ENCODE measurements around the gene CACNA1C.

The CACNA1C gene

GRCh38 chr12:2401040-2401439 lies 348.3 kb downstream of the CACNA1C start:
- Histone ChIP-seq H3K4me1 (ENCODE audit: control insufficient read depth, insufficient read depth, low read length) (peaks cover 36% of the 10 kb centered on the region), H3K9ac (ENCODE audit: low read length in 2 of 2) (no peak overlapping the region), H3K36me3 (ENCODE audit: control insufficient read depth in 2 of 2, insufficient read depth in 2 of 2, low read length in 2 of 2) (no peaks in the 10 kb centered on the region), H3K9me3 (ENCODE audit: control insufficient read depth in 2 of 2, low read length in 2 of 2) (peaks cover 0 to 4% of the 10 kb centered on the region in 2 donors), H3K27ac (ENCODE audit: low read length) (peak overlapping the region; percentile 46), H3K27me3 (ENCODE audit: control insufficient read depth in 1 of 2, insufficient read depth in 2 of 2, low read length in 2 of 2) (no peaks in the 10 kb centered on the region), H3K4me3 (ENCODE audit: low read length in 2 of 2) (no peak overlapping the region)

- H3K4me3 ChIP-seq (ENCODE audit: low read length in 2 of 2) = no peak overlapping the region
- H3K9ac ChIP-seq (ENCODE audit: low read length in 2 of 2) = no peak overlapping the region
- H3K27me3 ChIP-seq (ENCODE audit: control insufficient read depth in 1 of 2, insufficient read depth in 2 of 2, low read length in 2 of 2) = no peaks in the 10 kb centered on the region
- H3K36me3 ChIP-seq (ENCODE audit: control insufficient read depth in 2 of 2, insufficient read depth in 2 of 2, low read length in 2 of 2) = no peaks in the 10 kb centered on the region
- no peak overlapping the region for H3K27ac ChIP-seq (ENCODE audit: low read length)
- H3K4me1 ChIP-seq (ENCODE audit: control insufficient read depth, insufficient read depth, low read length) = peaks cover 26% of the 10 kb centered on the region
- H3K9me3 ChIP-seq (ENCODE audit: control insufficient read depth in 2 of 2, low read length in 2 of 2) = peaks cover 0 to 4% of the 10 kb centered on the region in 2 donors
These were observed 349.3 kb downstream of the CACNA1C start for GRCh38 chr12:2402073-2402579.

- Histone ChIP-seq H3K27ac (ENCODE audit: low read length) (no peak overlapping the region), H3K9me3 (ENCODE audit: control insufficient read depth in 2 of 2, low read length in 2 of 2) (peaks cover 0 to 4% of the 10 kb centered on the region in 2 donors), H3K4me3 (ENCODE audit: low read length in 2 of 2) (no peak overlapping the region), H3K27me3 (ENCODE audit: control insufficient read depth in 1 of 2, insufficient read depth in 2 of 2, low read length in 2 of 2) (no peaks in the 10 kb centered on the region), H3K36me3 (ENCODE audit: control insufficient read depth in 2 of 2, insufficient read depth in 2 of 2, low read length in 2 of 2) (no peaks in the 10 kb centered on the region), H3K4me1 (ENCODE audit: control insufficient read depth, insufficient read depth, low read length) (peaks cover 16% of the 10 kb centered on the region), H3K9ac (ENCODE audit: low read length in 2 of 2) (no peak overlapping the region)
These were observed 350.6 kb downstream of the CACNA1C start for GRCh38 chr12:2403221-2403976.

GRCh38 chr12:2405039-2405438 lies 352.3 kb downstream of the CACNA1C start:
- Histone ChIP-seq H3K9ac (ENCODE audit: low read length in 2 of 2) (no peak overlapping the region), H3K9me3 (ENCODE audit: control insufficient read depth in 2 of 2, low read length in 2 of 2) (no peaks in the 10 kb centered on the region), H3K4me3 (ENCODE audit: low read length in 2 of 2) (no peak overlapping the region), H3K27me3 (ENCODE audit: control insufficient read depth in 1 of 2, insufficient read depth in 2 of 2, low read length in 2 of 2) (no peaks in the 10 kb centered on the region), H3K27ac (ENCODE audit: low read length) (no peak overlapping the region), H3K4me1 (ENCODE audit: control insufficient read depth, insufficient read depth, low read length) (peaks cover 16% of the 10 kb centered on the region), H3K36me3 (ENCODE audit: control insufficient read depth in 2 of 2, insufficient read depth in 2 of 2, low read length in 2 of 2) (peaks cover 0 to 2% of the 10 kb centered on the region in 2 donors)

- peaks cover 0 to 2% of the 10 kb centered on the region in 2 donors for H3K36me3 ChIP-seq (ENCODE audit: control insufficient read depth in 2 of 2, insufficient read depth in 2 of 2, low read length in 2 of 2)
- no peaks in the 10 kb centered on the region for H3K9me3 ChIP-seq (ENCODE audit: control insufficient read depth in 2 of 2, low read length in 2 of 2)
- peaks cover 24% of the 10 kb centered on the region for H3K4me1 ChIP-seq (ENCODE audit: control insufficient read depth, insufficient read depth, low read length)
- H3K27ac ChIP-seq (ENCODE audit: low read length) = no peak overlapping the region
- no peak overlapping the region for H3K4me3 ChIP-seq (ENCODE audit: low read length in 2 of 2)
- H3K27me3 ChIP-seq (ENCODE audit: control insufficient read depth in 1 of 2, insufficient read depth in 2 of 2, low read length in 2 of 2) = no peaks in the 10 kb centered on the region
- no peak overlapping the region for H3K9ac ChIP-seq (ENCODE audit: low read length in 2 of 2)
These were observed 354.1 kb downstream of the CACNA1C start for GRCh38 chr12:2406903-2407302.

- Histone ChIP-seq H3K9ac (ENCODE audit: low read length in 2 of 2) (no peak overlapping the region), H3K36me3 (ENCODE audit: control insufficient read depth in 2 of 2, insufficient read depth in 2 of 2, low read length in 2 of 2) (peaks cover 0 to 2% of the 10 kb centered on the region in 2 donors)
These were observed 355.5 kb downstream of the CACNA1C start for GRCh38 chr12:2408262-2408661.

GRCh38 chr12:2409656-2410265 lies 357.0 kb downstream of the CACNA1C start:
- Histone ChIP-seq H3K36me3 (ENCODE audit: control insufficient read depth in 2 of 2, insufficient read depth in 2 of 2, low read length in 2 of 2) (peaks cover 0 to 2% of the 10 kb centered on the region in 2 donors), H3K27ac (ENCODE audit: low read length) (no peak overlapping the region), H3K27me3 (ENCODE audit: control insufficient read depth in 1 of 2, insufficient read depth in 2 of 2, low read length in 2 of 2) (no peaks in the 10 kb centered on the region), H3K9me3 (ENCODE audit: control insufficient read depth in 2 of 2, low read length in 2 of 2) (no peaks in the 10 kb centered on the region), H3K9ac (ENCODE audit: low read length in 2 of 2) (no peak overlapping the region), H3K4me3 (ENCODE audit: low read length in 2 of 2) (no peak overlapping the region), H3K4me1 (ENCODE audit: control insufficient read depth, insufficient read depth, low read length) (peaks cover 25% of the 10 kb centered on the region)

More at GRCh38 chr12:2408262-2408661, 355.5 kb downstream of the CACNA1C start:
- H3K27ac ChIP-seq (ENCODE audit: low read length) = no peak overlapping the region
- H3K4me1 ChIP-seq (ENCODE audit: control insufficient read depth, insufficient read depth, low read length) = peaks cover 17% of the 10 kb centered on the region
- no peak overlapping the region for H3K4me3 ChIP-seq (ENCODE audit: low read length in 2 of 2)
- H3K9me3 ChIP-seq (ENCODE audit: control insufficient read depth in 2 of 2, low read length in 2 of 2) = no peaks in the 10 kb centered on the region
- H3K27me3 ChIP-seq (ENCODE audit: control insufficient read depth in 1 of 2, insufficient read depth in 2 of 2, low read length in 2 of 2) = no peaks in the 10 kb centered on the region

- Histone ChIP-seq H3K4me3 (ENCODE audit: low read length in 2 of 2) (no peak overlapping the region), H3K9ac (ENCODE audit: low read length in 2 of 2) (no peak overlapping the region), H3K4me1 (ENCODE audit: control insufficient read depth, insufficient read depth, low read length) (peaks cover 26% of the 10 kb centered on the region), H3K36me3 (ENCODE audit: control insufficient read depth in 2 of 2, insufficient read depth in 2 of 2, low read length in 2 of 2) (peaks cover 0 to 2% of the 10 kb centered on the region in 2 donors), H3K9me3 (ENCODE audit: control insufficient read depth in 2 of 2, low read length in 2 of 2) (no peaks in the 10 kb centered on the region), H3K27me3 (ENCODE audit: control insufficient read depth in 1 of 2, insufficient read depth in 2 of 2, low read length in 2 of 2) (no peaks in the 10 kb centered on the region), H3K27ac (ENCODE audit: low read length) (no peak overlapping the region)
These were observed 357.7 kb downstream of the CACNA1C start for GRCh38 chr12:2410496-2410895.

- H3K27ac ChIP-seq (ENCODE audit: low read length) = peak overlapping the region; percentile 11
- H3K36me3 ChIP-seq (ENCODE audit: control insufficient read depth in 2 of 2, insufficient read depth in 2 of 2, low read length in 2 of 2) = peaks cover 0 to 2% of the 10 kb centered on the region in 2 donors
These were observed 358.2 kb downstream of the CACNA1C start for GRCh38 chr12:2411011-2411410.

GRCh38 chr12:2411616-2412304 lies 359.0 kb downstream of the CACNA1C start:
- no peak overlapping the region for H3K27ac ChIP-seq (ENCODE audit: low read length)
- H3K36me3 ChIP-seq (ENCODE audit: control insufficient read depth in 2 of 2, insufficient read depth in 2 of 2, low read length in 2 of 2) = peaks cover 0 to 2% of the 10 kb centered on the region in 2 donors
- H3K4me1 ChIP-seq (ENCODE audit: control insufficient read depth, insufficient read depth, low read length) = peaks cover 26% of the 10 kb centered on the region
- H3K9ac ChIP-seq (ENCODE audit: low read length in 2 of 2) = peak overlapping the region in 1 of 2 donors; percentile 2
- H3K4me3 ChIP-seq (ENCODE audit: low read length in 2 of 2) = no peak overlapping the region
- no peaks in the 10 kb centered on the region for H3K9me3 ChIP-seq (ENCODE audit: control insufficient read depth in 2 of 2, low read length in 2 of 2)
- no peaks in the 10 kb centered on the region for H3K27me3 ChIP-seq (ENCODE audit: control insufficient read depth in 1 of 2, insufficient read depth in 2 of 2, low read length in 2 of 2)

More at GRCh38 chr12:2411011-2411410, 358.2 kb downstream of the CACNA1C start:
- Histone ChIP-seq H3K9ac (ENCODE audit: low read length in 2 of 2) (no peak overlapping the region), H3K4me1 (ENCODE audit: control insufficient read depth, insufficient read depth, low read length) (peaks cover 26% of the 10 kb centered on the region), H3K27me3 (ENCODE audit: control insufficient read depth in 1 of 2, insufficient read depth in 2 of 2, low read length in 2 of 2) (no peaks in the 10 kb centered on the region), H3K9me3 (ENCODE audit: control insufficient read depth in 2 of 2, low read length in 2 of 2) (no peaks in the 10 kb centered on the region), H3K4me3 (ENCODE audit: low read length in 2 of 2) (no peak overlapping the region)
